Inflammatory macrophage treated with lipopolysaccharide for 4 hours (primary cell): Measurements from ENCODE around the gene OR5K4.

ENCODE experiments used
- DNase-seq: peaks from one replicate; pipeline ENCODE4 v3.0.0-alpha.2; 2020

OR5K4 gene, protein sequence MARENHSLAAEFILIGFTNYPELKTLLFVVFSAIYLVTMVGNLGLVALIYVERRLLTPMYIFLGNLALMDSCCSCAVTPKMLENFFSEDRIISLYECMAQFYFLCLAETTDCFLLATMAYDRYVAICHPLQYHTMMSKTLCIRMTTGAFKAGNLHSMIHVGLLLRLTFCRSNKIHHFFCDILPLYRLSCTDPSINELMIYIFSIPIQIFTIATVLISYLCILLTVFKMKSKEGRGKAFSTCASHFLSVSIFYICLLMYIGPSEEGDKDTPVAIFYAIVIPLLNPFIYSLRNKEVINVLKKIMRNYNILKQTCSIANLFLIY

DNA sequence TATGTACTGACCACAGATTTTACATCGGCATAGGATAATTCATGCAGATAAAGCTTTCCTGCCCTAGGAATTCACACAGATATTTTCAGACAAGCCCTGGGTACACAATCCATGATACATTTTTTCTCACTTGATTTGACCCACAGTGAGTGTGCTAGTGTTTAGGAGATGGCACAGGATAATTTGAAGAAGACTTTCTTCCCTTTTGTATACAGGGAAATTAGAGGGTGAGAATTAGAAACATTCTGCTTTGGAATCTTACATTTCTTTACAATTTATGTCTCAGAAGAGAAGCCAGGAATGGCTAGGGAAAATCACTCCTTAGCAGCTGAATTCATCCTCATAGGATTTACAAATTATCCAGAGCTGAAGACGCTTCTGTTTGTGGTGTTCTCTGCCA is at the start of gene OR5K4:
Gene OR5K4, plus strand, starts transcription at position 301 of the 400 bp plus-strand sequence. Its CDS starts 0 bp downstream, at position 301.
- DNase-seq = no peak

- no peak for DNase-seq
These were observed 31.6 kb upstream of the OR5K4 start for GRCh38 chr3:98322101-98322500.

GRCh38 chr3:98322686-98323085 is 31.0 kb upstream of the OR5K4 start:
- no peak for DNase-seq

- DNase-seq = no peak
These were observed 30.2 kb upstream of the OR5K4 start for GRCh38 chr3:98323425-98323824.

DNA sequence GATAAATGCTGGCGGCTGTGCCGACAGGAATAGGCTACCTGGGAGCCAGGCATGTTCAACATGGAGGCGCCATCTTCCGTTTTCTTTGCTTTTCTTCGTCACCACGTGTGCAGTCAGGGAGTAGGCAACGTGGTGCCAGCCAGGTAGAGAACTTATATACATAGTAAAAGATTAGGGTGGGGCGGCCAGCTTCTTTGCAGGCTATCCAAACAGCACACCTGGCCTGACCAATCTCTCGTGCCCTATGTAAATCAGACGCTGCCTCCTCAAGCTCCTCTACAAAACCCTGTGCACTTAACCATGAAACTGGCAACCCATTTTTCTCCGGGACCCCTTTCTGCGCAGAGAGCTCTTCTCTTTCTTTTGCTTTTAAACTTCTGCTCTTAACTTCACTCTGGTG is 28.6 kb upstream of the OR5K4 start:
- DNase-seq = no peak

DNA sequence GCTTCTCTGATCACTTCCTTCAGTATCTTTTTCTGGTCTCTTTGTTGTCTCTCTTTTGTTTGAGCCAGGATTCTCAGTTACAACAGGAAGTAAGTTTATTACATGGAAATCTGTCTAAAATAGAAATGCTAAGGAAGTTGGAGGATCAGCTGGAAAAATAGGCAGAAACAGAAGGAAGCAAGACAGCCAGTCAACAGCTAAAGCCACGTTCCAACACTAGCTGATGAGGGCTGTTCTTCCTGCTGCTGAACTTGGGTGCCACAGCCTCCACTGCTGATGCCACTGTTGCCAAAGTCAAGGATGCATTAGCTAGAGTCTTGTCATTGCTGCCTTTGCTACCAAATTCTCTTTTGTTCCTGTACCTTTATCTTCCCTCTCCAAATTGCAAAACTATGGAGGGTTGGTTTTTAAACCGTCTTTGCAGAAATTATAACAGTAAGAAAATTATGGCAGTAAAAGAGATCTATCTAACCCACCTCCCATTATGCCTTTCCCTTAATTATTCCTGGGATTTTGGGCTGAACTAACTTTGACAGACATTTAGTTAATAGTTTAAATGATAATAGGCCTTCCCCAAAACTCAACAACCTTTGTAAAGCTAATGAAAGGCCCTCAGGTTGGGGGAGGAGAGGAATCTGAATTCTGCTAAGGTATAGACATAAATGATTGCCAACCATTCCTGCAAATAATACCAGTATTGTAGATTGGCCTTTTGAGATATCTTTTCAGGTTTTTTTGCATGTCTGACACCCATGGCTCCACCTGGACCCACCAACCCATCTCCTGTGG is 27.4 kb upstream of the OR5K4 start:
- DNase-seq = no peak

GRCh38 chr3:98326945-98327344 is 26.7 kb upstream of the OR5K4 start:
- DNase-seq = no peak

- DNase-seq = no peak
These were observed 24.7 kb upstream of the OR5K4 start for GRCh38 chr3:98328933-98329332.

GRCh38 chr3:98329392-98330124 is 24.1 kb upstream of the OR5K4 start:
- DNase-seq = peak; percentile 53

GRCh38 chr3:98331329-98331728 is 22.3 kb upstream of the OR5K4 start:
- DNase-seq = no peak

DNA sequence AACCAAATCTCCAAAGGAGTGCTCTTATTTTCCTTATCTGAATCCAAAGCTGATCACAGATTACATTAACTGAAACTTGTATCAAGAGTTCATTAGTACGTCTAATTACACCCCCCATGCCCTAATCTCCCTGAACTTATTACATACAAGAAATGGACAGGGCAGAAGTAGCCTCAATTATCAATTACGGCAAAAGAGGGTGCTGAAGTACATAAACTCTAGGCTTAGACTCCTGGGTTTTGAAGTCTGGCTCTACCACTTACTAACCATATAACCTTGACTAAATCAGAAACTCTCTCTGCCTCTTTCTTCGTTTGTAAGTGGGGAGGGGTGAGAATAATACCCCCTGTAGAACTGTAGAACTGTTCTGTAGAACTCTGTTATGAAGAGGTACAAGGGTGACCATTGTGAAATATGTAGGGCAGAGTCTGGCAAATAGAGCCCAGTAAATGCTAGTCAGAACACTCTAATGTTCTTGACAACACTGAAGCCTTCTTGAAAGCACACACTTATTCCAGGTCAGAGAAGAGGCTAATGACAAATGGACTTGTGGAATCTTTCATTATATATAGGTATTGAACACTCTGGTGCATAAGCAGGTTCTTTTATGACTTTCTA is 19.6 kb upstream of the OR5K4 start:
- DNase-seq = no peak

DNA sequence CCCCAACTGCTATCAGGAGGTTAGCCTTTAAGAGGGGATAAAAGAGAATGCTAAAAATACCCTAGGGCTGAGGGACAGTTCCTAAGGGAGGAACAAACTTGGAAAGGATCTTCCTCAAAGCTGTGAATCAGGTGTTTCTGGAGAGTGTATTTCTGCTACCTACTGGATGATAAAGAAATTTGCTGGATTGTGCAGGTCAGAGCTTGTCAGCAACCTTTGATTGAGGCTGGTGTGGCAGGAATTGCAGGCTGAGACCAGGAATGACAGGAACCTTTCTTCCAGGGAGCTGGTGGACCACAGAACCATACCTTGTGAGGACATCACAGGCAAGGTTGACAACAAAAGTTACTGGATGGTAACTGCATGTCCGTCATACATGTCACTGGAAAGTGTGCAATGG is 14.6 kb upstream of the OR5K4 start:
- no peak for DNase-seq

GRCh38 chr3:98341758-98342157 is 11.9 kb upstream of the OR5K4 start:
- DNase-seq = no peak

- peak; percentile 65 for DNase-seq
These were observed 9.8 kb upstream of the OR5K4 start for GRCh38 chr3:98343647-98344507.

- DNase-seq = no peak
These were observed 3.6 kb upstream of the OR5K4 start for GRCh38 chr3:98350082-98350481.

DNA sequence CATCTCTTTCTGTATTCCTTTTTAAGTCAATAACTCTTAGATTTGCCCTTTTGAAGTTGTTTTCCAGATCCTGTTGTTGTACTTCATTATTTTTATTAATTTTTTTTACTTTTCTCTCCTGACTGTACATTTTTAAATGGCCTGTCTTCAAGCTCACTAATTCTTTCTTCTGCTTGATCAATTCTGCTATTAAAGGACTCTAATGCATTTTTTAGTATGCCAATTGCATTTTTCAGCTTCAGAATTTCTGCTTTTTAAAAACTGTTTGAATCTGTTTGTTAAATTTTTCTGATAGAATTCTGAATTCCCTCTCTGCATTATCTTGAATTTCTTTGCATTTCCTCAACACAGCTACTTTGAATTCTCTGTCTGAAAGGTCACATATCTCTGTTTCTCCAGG is 5.6 kb downstream of the OR5K4 start:
- no peak for DNase-seq

DNA sequence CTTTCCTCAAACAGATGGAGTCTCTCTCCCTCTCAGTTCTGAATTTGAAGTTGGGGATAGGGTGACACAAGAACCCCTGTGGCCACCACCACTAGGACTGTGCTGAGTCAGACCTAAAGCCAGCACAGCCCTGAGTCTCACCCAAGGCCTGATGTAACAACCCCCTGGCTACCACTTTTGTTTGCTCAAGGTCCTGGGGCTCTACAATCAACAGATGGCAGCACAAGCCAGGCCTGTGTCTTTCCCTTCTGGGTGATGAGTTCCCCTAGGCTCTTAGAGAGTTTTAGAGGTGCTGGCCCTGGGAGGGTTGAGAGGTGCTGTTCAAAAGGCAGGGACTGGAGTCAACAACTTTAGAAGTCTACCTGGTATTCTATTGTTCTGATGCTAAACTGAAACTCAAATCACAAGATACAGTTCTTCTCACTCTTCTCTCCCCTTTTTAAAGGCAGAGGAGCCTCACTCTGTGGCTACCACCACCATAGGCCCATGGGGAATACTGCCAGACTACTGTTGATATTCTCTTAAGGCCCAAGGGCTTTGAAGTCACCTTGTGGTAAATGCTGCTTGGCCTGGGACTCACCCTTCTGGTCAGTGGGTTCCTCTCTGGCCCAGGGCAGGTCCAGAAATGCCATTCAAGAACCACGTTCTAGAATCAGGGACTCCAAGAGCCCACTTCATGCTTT is 6.5 kb downstream of the OR5K4 start:
- no peak for DNase-seq

DNA sequence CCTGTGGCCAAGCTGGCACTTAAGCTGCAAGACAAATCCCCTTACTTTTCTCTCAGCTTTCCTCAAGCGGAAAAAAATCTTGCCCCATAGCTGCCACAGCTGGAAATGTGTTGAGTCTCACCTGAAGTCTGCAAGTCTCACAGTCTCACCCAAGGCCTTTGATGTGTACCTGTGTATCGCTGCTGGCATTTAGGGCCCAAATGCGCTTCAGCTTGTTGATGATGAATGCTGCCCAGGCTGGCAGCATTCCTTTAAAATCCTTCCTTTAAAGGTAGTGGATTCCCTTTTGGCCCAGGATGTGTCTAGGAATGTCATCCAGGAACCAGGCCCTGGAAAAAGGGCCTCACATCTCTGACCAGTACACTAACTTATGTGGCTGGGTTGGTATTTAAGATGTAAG is 7.0 kb downstream of the OR5K4 start:
- DNase-seq = no peak

DNA sequence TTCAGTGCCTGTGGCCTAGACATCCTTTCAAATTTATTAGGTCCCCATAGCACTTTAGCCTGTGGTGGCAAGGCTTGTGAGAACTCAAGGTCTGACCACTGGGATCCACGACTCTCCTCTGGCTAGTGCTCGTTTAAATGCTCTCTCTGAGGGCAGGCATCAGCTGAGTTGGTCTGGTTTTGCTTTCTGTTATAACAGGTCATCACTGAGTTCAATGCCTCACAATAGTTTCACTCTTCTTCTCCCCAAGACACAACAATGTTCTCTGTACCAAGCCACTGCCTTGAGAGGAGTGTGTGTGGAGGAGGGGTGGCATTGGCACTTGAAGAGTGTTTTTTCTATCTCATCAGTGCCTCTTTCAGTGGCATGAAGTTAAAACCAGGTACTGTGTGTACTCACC is 7.6 kb downstream of the OR5K4 start:
- DNase-seq = no peak

DNA sequence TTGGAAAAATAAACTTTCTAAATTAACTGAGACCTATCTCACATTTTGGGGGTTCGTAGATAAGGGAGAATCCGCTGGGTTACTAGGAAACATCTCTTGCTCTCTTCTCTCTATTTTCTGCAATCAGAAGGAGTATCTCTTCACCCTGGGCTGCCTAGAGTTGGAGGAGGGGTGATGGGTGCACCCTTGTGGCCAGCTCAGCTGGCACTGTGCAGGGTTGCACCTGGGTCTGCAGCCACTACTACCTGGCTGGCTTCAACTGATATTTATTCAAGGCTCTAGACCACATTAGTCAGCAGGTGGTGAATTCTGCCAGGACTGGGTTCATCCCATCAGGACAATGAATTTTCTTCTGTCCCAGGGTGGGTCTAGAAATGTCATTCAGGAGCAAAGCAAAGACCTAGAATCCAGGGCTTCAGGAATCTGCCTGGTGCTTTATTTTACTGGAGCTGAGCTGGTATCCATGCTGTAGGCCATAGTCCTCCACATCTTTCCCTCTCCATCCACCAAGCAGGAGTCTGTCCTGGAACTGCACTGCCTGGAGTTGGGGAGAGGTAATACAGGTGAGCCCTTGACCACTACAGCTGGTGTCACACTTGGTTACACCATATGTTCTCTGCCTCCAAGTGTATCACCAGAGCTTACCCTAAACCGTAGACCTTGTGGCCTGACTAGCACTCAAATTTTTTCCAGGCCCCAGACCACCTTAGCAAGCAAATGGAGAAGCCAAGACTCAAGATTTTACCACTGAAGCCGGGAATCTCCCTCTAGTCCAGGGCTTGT is 14.0 kb downstream of the OR5K4 start:
- no peak for DNase-seq

GRCh38 chr3:98371186-98371585 is 17.5 kb downstream of the OR5K4 start:
- DNase-seq = no peak
